LoVo (cell line): ENCODE results near the gene PIM3.
"Not testable (repeated sequence)": the region's sequence is repeated elsewhere in the genome, so short reads cannot be mapped to it uniquely, and the experiment has no call there.

Source experiments
- DNase-seq: peaks from one replicate; pipeline ENCODE4 v3.0.0-alpha.2; 2016; ENCODE audit warnings: low spot score

Gene PIM3

DNA sequence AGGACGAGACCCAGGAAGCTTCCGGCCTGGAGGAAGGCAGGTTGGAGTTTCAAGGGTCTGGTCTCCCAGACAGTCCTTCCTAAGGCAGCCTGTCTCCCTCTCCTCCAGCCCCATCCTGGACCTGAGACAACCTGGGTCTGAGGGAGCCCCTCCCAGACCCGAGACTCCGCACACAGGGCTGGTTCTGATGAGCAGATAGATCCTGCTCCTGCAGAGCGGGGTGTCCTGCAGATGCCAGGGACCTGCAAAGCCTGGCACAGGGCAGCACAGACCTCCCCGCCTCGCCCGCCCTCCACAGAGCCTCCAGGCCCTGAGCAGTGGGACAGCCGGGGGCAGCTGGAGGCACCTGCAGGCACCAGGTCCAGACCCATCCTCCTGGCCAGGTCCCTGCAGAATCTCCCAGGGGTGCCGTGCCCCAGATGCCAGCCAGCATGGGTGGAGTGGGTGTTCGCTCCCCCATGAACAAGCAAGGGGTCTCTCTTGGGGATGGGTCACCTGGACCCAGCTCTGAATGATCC, 7.8 kb downstream of the PIM3 start:
- DNase-seq = no peak

DNA sequence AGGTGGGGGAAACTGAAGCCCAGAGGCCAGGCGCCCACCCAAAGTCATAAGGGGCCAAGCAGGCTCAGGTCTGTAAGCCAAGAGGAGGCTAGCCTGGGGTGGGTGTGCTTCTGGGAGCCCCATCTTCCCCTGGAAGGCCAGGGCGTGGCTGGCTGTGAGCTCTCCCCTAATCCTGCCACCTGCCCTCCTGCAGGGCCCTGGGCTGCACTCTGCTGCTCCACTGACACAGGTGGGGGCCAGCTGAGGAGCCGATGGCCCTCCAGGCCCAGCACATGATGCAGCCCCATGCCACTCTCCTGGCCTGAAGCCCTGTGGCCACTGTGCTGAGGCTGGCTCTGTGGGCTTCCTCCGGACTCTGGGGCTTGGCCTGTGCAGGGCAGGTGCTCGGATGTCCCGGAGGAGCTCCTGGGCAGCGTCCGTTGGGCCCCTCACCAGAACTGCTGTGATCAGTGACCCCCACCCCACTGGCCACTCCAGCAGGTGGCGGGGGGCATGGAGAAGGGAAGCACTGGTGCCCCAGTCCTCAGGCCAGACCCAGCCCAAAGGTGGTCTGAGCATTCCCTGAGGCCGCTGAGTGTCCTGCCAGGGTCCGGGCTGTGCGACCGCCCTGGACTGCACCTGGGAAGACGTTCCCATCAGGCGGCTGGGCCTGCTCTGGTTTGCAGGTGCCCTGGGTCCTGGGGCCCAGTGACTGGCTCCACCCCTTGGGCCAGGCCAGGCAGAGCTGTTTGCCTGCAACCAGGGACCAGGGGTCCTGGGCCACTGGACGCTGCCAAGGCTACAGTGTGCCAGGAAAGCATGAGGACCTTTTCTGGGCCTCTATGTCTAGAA, 8.5 kb downstream of the PIM3 start:
- no peak for DNase-seq

GRCh38 chr22:49969751-49970527, 9.4 kb downstream of the PIM3 start:
- no peak for DNase-seq

GRCh38 chr22:49970528-49971231, 10.1 kb downstream of the PIM3 start:
- peak; percentile 98 for DNase-seq

DNA sequence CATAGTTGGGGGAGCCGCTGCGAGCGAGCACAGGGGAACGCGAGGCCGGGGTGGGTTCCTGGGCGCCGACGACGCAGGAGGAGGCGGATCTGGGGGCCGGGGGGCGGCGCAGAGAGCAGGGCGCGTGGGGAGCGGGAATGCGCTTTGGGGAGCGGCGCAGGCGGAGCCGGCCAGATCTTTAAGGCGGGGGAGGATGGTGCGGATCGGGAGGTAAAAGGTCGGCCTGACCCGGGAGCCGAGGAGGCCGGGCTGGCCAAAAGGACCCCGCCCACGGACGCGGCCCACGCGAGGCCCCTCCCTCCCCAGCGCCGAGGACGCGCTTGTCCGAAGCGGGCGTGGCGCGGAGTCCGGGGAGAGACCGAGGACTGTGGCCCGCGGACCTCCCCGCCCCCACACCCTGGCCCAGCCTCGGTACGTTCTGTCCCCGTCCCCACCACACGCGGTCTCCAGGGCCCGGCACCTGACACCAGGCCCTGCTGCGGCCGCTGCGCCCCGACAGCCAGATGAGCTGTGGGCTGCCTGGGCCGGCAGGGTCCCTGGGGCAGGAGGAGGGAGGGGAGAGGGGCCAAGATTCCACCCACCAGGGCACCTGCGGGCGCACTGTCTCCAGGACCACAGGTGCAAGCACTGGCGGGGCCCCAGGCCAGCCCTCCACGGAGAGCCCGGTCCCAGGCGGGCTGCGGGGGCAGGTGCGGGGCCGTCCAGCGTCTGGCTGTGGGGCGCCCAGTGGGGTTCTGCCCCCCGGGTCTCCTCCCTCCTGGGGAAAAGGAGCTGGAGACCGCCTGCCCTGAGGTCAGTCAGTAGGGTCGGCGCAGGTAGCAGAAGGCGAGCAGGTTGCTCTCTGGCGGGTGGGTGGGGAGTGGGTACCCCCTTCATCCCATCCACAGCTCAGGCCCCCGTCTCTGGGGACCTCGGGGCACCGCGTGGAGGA, 10.9 kb downstream of the PIM3 start:
- peak; percentile 83 for DNase-seq

DNA sequence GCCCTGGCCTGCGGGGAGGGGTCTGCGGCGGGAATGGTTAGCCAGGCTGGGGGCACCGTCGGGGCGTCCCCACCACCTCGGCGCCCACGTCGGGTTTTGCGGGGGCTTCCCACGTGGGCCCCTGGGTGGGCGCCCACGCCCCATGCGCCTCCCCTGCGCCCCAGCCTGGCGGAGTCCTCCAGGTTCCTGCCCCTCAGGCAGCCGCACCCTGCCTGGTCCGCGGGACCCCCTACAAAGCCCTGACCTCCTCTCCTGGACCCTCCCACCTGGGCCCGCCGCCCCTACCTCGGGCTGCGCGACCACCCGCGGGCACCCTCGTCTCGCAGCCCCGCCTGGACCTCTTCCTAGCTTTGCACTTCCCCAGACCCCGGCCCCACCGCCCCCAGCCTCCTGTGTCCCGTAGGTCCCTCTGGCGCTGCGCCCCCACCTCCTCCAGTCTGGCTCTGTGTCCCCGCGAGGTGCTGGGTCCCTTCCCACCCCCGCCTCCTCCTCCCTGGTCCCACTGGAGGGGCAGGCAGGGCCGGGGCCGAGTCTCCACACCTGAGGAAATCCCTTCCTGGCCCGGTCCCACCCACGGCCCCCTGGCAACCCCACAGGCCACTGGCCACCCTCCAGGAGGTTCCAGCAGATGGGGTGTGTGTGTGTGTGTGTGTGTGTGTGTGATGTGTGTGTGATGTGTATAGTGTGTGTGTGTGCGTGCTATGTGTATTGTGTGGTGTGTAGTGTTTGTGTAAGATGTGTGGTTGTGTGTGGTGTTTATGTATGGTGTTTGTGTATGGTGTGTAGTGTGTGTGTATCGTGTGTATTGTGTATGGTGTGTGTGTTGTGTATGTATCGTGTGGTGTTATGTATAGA, 11.8 kb downstream of the PIM3 start:
- no peak for DNase-seq

- no peak for DNase-seq
Observed at GRCh38 chr22:49973018-49973961, 12.7 kb downstream of the PIM3 start.

- no peak for DNase-seq
Observed at GRCh38 chr22:49975543-49976389, 15.2 kb downstream of the PIM3 start.

DNA sequence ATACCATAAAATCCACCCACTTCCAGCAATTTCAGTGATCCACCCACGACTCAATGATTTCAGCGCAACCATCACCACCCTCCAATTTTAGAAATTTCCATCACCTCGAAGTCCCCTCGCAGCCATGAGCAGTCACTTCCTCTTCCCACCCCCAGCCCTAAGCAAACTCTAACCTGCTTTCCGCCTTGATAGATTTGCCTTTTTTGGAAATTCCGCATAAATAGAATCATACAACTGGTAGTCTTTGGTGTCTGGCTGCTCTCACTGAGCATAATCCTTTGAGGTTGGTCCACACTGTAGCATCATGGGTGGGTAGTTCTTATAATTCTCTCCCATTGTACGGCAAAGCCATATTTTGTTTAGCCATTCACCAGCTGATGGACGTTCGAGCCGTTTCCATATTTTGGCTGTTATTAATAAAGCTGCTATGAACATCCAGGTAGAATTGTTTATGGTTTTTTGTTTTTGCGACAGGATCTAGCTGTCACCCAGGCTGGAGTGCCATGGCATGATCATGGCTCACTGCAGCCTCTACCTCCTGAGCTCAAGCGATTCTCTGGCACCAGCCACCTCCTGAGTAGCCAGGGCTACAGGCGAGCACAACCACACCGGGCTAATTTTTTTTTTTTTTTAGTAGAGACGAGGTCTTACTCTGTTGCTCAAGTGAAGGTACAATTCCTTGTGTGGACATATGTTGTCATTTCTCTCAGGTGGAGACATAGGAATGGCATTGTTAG, 16.0 kb downstream of the PIM3 start:
- no peak for DNase-seq

GRCh38 chr22:49977578-49977977, 17.0 kb downstream of the PIM3 start:
- DNase-seq = no peak

DNA sequence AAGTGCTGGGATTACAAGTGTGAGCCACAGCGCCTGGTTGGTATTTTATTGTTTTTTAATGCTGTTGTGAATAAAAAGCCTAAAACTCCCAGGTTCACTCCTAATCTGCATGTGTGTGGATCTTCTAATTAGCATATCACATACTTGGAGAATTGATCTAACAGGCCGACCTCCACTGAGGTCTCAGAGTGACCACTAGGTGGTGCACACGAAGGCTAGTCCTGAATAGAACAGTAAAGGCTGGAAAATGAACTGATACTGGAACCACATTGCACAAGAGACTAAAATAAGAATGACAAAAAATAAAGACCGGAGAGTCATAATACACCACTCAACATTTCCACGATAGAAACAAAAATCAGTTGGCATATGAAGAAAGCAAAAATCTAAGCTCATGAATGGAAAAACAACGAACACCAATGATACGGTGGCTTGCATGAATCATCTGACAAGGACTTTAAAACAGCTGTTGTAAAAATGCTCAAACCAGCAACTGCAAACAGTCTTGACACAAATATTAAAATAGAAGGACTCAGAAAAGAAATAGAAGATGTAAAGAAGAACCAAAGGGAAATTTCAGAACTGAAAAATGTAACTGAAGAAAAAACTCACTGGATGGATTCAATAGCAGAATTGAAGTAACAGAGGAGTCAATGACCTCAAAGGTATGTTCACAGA, 19.2 kb downstream of the PIM3 start:
- DNase-seq = peak; percentile 52

- not testable (repeated sequence) for DNase-seq
Observed at GRCh38 chr22:49981799-49982198, 21.2 kb downstream of the PIM3 start.

GRCh38 chr22:49983148-49984042, 22.8 kb downstream of the PIM3 start:
- DNase-seq = no peak

DNA sequence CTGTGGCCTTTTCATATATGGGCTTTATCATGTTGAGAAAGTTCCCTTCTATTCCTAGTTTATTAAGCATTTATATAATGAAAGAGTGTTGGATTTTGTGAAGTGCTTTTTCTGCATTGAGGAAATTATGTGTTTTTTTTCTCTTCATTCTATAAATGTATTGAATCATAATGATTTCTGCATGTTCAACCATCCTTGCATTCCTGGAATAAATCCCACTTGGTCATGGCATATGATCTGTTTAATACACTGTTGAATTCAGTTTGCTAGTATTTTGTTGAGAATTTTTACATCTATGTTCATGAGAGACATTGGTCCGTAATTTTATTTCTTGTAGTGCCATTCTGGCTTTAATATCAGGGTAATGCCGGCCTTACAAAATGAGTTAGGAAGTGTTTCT, 25.8 kb downstream of the PIM3 start:
- no peak for DNase-seq

DNA sequence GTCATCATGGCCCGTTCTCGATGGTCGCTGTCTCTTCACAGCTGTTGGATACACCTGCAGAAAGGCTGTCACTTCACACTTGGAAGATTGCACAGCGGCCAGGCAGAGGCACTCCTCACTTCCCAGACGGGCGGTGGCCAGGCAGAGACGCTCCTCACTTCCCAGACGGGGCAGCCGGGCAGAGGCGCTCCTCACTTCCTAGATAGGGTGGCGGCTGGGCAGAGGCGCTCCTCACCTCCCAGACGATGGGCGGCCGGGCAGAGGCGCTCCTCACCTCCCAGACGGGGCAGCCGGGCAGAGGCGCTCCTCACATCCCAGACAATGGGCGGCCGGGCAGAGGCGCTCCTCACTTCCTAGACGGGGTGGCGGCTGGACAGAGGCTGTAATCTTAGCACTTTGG, 29.3 kb downstream of the PIM3 start:
- not testable (repeated sequence) for DNase-seq

GRCh38 chr22:49991167-49991566, 30.6 kb downstream of the PIM3 start:
- no peak for DNase-seq
